GM19328 (cell line): ENCODE measurements around the gene FBXW7.

ENCODE experiments used
- ATAC-seq: cut with Tn5 transposase; IDR thresholded peaks from one replicate; pipeline ENCODE4 v1.9.1; 2021; ENCODE audit warnings: mild to moderate bottlenecking, moderate library complexity; ENCODE audit not compliant: unreplicated experiment

FBXW7 gene

DNA sequence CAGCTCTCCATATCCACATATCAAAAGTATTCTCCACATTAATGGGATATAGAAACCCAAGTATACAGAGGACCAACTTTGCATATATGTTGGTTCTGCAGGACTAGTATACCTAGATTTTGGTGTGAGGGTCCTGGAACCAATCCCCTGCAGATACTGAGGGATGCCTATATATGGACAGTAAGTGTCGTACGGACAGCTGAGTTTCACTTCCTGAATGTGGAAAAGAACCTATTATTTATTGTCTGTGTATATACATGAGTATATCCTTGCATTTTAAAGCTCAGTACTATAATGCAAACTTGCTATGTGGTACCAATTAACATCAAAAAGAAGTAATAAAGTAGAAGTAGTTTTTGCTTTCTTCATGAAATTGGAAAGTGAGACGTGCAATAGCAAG lies 101.9 kb downstream of the FBXW7 start:
- ATAC-seq: no peak

- no peak for ATAC-seq
These were observed 104.1 kb downstream of the FBXW7 start for GRCh38 chr4:152431784-152432183.

DNA sequence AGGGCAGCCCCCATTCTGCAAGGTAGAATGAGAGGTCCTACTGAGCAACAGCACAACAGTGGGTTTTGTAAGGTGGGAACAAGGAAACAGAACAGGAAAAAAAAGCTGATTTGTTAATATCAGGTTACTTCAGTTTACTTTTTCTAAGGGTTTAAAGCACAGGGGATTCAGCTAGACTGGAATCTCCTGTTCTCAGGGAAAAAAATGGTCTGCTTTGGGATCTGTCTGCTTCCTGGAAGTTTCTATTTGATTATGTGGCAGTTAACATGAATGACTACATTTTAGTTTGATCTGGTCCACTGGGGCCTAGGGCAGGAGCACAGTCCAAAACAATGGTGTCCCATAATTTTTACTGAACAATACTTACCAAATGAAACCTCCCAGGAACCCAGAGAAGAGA lies 104.6 kb downstream of the FBXW7 start:
- no peak for ATAC-seq

DNA sequence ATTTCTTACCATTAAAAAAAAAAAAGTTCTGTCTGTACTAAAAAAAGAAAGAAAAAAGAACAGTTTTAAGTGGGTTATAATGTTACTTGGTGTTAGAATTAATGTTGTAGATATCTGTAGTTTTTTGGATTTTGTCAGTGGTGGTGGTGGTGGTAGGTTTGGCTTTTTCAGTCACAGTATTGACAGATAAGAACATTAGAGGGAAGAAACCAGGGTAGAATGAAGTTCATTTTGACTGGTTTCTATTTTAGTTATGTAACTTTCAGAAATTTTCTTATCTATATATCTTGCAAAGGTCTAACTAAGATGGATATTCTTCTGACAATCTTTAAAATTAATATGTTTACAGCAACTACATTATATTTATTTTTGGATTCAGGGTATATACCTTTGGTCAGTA lies 105.4 kb downstream of the FBXW7 start:
- no peak for ATAC-seq

- ATAC-seq: no peak
These were observed 107.9 kb downstream of the FBXW7 start for GRCh38 chr4:152427981-152428380.

GRCh38 chr4:152424977-152425376 lies 110.9 kb downstream of the FBXW7 start:
- no peak for ATAC-seq

DNA sequence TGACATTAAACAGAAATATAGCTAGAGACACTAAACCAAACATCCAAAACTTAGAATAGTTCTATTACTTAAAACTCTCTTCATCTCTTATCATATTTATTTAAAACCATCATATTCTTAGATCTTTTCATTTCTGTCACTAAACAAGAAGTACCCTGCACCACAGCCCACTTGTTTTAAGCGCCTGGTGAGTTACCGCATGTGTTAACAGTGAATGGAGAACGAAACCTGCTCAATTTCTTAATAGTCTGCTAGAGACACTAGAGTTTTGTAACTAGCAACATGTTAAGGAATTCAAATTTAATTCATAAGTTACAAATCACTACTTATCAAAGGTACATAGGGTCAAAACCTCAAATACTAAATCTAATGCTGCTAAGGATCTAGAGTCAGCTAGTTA lies 111.5 kb downstream of the FBXW7 start:
- no peak for ATAC-seq

DNA sequence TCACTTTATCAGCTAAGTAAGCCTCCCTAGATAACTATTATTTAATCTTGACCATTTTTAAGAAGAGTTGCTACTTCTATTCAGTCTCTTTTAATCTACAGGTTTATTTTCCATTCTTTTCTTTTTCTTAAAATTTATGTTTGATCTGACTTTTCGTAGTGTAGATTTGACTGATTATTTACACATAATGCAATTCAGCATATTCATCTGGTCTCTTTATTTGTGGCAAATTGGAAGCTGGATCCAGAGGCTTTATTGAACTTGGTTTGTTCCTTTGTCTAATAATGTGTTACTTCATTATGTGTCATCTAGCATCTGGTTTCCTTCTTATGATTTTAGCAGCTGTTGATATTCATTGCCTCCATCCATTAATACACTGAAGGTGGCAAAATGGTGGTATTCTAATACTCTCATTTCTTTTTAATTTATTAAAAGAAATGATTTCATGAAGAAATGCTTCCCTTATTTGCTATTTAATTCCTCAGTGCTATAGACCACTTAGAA lies 113.0 kb downstream of the FBXW7 start:
- ATAC-seq: no peak

GRCh38 chr4:152421576-152421975 lies 114.3 kb downstream of the FBXW7 start:
- no peak for ATAC-seq

- no peak for ATAC-seq
These were observed 116.1 kb downstream of the FBXW7 start for GRCh38 chr4:152419809-152420208.

- ATAC-seq: no peak
These were observed 118.2 kb downstream of the FBXW7 start for GRCh38 chr4:152417673-152418072.

DNA sequence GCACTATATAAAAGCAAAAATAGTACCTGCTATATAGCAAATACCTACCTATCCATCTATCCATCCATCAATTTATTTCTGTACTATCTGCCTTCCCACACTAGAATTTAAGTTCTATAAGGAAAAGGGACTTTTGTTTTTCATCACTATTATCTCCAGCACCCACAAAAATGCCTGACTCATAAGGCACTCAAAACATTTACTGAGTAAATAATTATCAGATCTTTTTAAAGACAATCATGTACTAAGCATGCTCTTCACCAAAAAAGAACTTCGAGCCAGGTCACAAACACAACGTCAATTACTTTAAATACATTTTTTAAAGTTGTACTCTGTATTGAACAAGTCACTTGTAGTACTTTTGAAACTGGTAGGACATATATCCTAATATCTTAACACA lies 119.9 kb downstream of the FBXW7 start:
- no peak for ATAC-seq

DNA sequence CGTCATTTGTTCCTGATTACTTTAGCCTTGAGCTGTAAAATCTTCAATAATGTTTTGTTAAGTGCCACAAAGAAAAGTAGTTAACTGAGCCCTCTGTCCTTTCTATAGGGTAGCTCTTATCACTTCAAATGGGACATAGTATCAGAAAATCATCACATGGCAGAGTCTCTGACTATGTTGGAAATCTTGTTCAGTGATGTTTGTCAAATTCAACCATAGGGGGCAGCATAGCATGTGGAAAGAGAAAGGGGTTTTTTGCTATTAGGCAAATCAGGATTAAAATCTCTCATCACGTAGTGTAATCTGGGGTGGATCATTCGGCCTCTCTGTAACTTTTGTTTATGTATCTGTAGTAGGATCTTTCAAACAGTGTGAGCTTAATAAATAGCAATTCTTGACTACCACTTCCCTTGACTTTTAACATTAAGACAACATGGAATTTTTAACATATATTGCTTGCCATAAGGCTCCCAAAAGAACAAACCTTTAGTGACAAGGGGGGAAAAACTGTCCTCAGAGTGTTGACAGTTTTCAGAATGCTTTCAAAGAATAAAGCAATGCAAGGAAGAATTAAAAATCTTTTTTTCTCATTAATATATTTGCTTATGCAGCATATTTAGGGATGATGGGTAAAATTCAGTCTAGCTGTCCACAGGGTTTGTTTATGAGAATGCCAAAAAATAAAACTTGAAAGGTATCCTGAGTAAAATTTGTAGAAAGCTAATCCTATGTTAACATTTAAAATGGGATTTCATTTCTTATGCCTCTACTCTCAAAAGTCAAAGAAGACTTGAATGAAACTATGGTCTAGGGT lies 127.2 kb downstream of the FBXW7 start:
- no peak for ATAC-seq

- no peak for ATAC-seq
These were observed 134.5 kb downstream of the FBXW7 start for GRCh38 chr4:152401424-152401823.

- ATAC-seq: peak; percentile 54
These were observed 136.6 kb downstream of the FBXW7 start for GRCh38 chr4:152399246-152399645.

GRCh38 chr4:152398060-152398459 lies 137.8 kb downstream of the FBXW7 start:
- no peak for ATAC-seq

DNA sequence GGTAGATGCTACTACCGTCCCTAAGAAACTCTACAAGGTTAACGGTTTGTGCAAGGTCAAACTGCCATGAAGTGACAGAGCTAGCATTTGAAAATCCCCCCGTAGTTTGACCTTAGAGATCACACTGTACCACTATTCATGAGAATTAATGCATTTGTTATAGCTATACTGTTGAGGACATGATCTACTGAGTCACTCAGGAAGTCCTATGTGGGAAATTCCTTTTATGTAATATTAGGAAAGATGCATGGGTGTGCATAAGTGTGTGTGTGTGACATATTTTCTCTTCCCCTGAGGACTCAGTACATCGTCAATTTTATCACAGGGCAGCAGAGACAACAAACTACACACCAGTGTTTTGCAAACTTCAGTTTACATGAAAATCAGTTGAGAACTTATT lies 141.1 kb downstream of the FBXW7 start:
- ATAC-seq: no peak

DNA sequence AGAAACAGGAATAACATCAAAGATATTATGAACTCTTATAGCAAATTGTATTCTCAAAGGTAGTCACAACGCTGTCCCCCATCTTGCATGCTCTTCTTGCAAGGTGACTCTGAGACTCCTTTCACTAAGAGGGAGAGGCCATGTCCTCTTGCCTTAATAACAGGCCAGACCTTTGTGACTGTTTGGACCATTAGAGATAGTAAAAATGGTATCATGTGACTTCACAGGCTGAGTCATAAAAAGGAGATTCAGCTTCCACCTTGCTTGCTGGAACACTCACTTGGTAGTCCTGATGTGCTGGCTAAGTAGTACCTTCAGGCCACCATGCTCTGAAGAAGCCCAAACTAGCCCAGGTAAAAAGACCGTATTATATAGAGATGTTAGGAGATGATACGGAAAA lies 143.8 kb downstream of the FBXW7 start:
- ATAC-seq: no peak

GRCh38 chr4:152390216-152390615 lies 145.7 kb downstream of the FBXW7 start:
- no peak for ATAC-seq

DNA sequence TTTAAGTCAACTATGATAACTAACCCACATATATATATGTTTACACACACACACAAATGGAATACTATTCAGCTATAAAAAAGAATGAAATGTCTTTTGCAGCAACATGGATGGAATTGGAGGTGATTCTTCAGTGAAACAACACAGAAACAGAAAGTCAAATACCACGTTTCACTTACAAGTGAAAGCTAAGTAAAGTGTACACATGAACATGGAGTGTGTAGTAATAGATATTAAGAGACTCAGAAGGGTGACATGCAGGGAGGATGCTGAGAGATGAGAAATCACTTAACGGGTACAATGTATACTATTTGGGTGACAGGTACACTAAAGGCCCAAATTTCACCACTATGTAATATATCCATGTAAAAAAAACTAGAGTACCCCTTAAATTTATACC lies 146.5 kb downstream of the FBXW7 start:
- no peak for ATAC-seq

DNA sequence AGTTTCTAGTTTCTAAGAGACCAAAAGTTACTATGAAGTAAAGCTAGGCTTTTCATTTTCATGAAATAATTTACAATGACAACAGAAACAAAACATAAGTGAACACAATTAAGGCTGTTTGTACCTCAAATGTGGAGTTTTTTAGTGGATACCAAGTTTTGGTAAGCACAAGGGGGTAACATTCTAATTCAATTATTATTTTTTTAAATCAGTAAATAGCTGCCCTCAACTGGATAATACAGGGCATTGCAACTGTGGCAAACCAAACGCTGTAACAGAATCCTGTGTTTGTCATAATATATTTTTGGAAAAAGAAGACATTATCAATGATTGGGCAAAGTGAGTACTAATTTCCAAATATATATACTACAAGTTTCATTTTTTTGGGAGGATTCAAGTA lies 150.3 kb downstream of the FBXW7 start:
- ATAC-seq: no peak

DNA sequence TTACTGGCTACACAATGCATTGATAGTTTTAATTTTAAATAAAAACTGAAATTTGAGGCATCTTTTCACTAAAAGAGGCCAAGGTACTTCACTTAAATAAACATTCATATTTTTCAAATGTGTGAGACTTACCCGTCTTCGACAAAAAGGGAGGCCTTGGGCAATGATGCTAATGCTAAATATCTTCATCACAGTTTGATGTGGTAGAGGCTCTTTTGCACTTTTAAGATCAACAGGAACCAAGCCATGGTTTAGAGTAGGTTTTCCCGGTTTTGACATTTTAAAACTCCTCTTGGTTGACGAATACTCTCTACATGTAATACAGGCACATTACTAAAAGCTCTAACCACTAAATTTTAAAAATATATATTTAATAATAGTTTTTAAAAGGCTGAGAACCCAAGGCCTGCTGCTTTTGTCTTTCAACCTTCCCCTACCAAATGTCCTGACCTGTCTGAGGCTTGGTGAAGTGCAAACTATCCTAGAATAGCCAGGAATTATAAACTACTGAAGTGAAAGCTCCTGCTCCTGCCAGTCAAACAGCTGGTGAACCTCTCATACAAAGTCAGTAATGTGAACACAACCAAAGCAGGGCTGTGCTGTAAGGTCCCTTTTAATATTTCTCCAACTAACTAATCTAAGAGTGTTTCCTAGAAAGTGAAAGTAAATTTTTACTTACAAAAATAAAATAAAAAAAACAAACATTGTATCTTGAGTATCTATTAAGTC lies 153.7 kb downstream of the FBXW7 start:
- ATAC-seq: no peak
